Heart right ventricle (tissue), 16 donors: ENCODE results near the gene CLIC4. TPM values are rescaled to one million over a fixed set of nuclear protein-coding genes. Genes with fewer than 3 reads are reported as not detected.

Source experiments
- ATAC-seq, 8 donors: fragments of 200-7000 bp; cut with Tn5 transposase; one replicate each; pipeline ENCODE4 v1.9.1; 2020; ENCODE audit warnings: mild to moderate bottlenecking in 8 of 8, moderate library complexity in 8 of 8, moderate number of reproducible peaks in 1 of 8
- DNase-seq, 2 donors: peaks; one replicate each; pipeline ENCODE4 v3.0.0-alpha.2; 2020
- H3K27ac ChIP-seq, 10 donors: fragments of 200-600 bp; sonication (generic) in 2 of 10; one replicate each; pipeline versions ENCODE4 v1.5.0 to v1.8.0; 2020 to 2022; ENCODE audit warnings: mild to moderate bottlenecking in 3 of 10
- H3K27me3 ChIP-seq, 7 donors: fragments of 200-600 bp; one replicate each; pipeline ENCODE4 v1.8.0; 2021 to 2022; ENCODE audit warnings: mild to moderate bottlenecking in 2 of 7
- H3K36me3 ChIP-seq, 9 donors: fragments of 200-600 bp; sonication (generic) in 1 of 9; one replicate each; pipeline versions ENCODE4 v1.5.0 to v1.8.0; 2020 to 2022; ENCODE audit warnings: mild to moderate bottlenecking in 2 of 9
- H3K4me1 ChIP-seq, 9 donors: fragments of 200-600 bp; sonication (generic) in 1 of 9; one replicate each; pipeline versions ENCODE4 v1.5.0 to v1.8.0; 2020 to 2022; ENCODE audit warnings: mild to moderate bottlenecking in 4 of 9
- H3K4me3 ChIP-seq, 10 donors: fragments of 200-600 bp; sonication (generic) in 2 of 10; one replicate each; pipeline versions ENCODE4 v1.5.0 to v1.8.0; 2020 to 2022; ENCODE audit warnings: mild to moderate bottlenecking in 7 of 10, moderate library complexity in 2 of 10
- H3K9me3 ChIP-seq, 11 donors: fragments of 200-600 bp in 10 of 11; sonication (generic) in 2 of 11; one replicate each; pipeline versions ENCODE4 v1.5.0 to v1.8.0; 2013 to 2022; ENCODE audit warnings: mild to moderate bottlenecking in 2 of 11, control low read depth in 1 of 11, moderate library complexity in 1 of 11
- CTCF ChIP-seq, 9 donors: fragments of 200-600 bp; sonication (generic) in 2 of 9; IDR thresholded peaks; one replicate each; pipeline versions ENCODE4 v1.5.0 to v1.8.0; 2021 to 2022; ENCODE audit warnings: antibody characterized with exemption in 9 of 9, mild to moderate bottlenecking in 5 of 9, moderate library complexity in 1 of 9
- WGBS, 2 donors: extraction: QIAGEN DNeasy Blood & Tissue Kit; methylation state at CpG; one replicate each; pipeline ENCODE4 v1.1.7; 2013; ENCODE audit warnings: inconsistent platforms in 1 of 2; 5-methylcytosine and 5-hydroxymethylcytosine counted together
- intact Hi-C, 10 donors: fragments of 100-400 bp; cut with DNase I; formaldehyde crosslinking; loops; one replicate each; pipeline versions ENCODE4 v1.11.1 to v1.14.2; 2022
- polyA plus RNA-seq, 2 donors: library from polyadenylated mRNA; stranded (reverse); fragments of 200-250 nt; gene quantifications; one replicate each; pipeline ENCODE4 v1.2.3, GENCODE V29; 2013
- total RNA-seq, 10 donors: library from RNA; stranded (reverse); fragmentation: NEBNext Ultra II Directional in 3 of 10; extraction: Animal tissue kit (Norgen Biotek cat#: 25700) in 3 of 10; gene quantifications; one replicate each; pipeline versions ENCODE4 v1.2.1 to v1.2.4, GENCODE V29; 2021 to 2023
- donor health status: Arrhythmogenic right ventricular cardiomyopathy.
- donor health status: ischemic (EF 13 %, LVEDD 7.1; RV severe dilation, severe dysfunction).
- donor health status: healthy with polysubstance abuse.
- donor health status: DM: no; HTN: yes; CAD: no.
- donor health status: DM: no; HTN: no; CAD: no.
- donor health status: ischemic (EF 25% LVEDD 6.9; RV normal size, moderate dysfunction).
- donor health status: ischemic (EF 25% LVEDD 5.7; RV mildly dilated, moderate dysfunction).
- donor health status: healthy.
- donor health status: DM: yes; HTN: yes; CAD: no.
- donor health status: Ischemic cardiomyopathy.
- donor health status: ischemic (EF 35%, LVEDD 5.7; RV mildly dilated, moderate dysfunction).
- donor health status: nonischemic (EF 11% LVEDD 7.7; RV severe dilation, severe dysfunction).
- donor health status: DM: yes; HTN: yes; CAD: no.
- donor health status: PGD.
- donor health status: ischemic (EF 29% LVEDD 5.4; RV normal size, mild dysfunction).
- donor health status: nonischemic (EF 23%, LVEDD 6.1; RV moderate dilation, normal function).

Gene CLIC4
- total and polyA plus RNA-seq, 12 donors: 90.8 to 511 (median 336) TPM

GRCh38 chr1:24874056-24874455 is 128.8 kb downstream of the CLIC4 start:
- no peak for ATAC-seq
- 89 to 94% methylated on average over 7 of the region's 7 CpGs for WGBS, 2 donors
- peaks cover 0 to 17% (median 0%) of the 10 kb centered on the region in 9 donors for H3K4me1 ChIP-seq
- H3K36me3 ChIP-seq: no peaks in the 10 kb centered on the region
- no peak for TF ChIP-seq CTCF (IDR thresholded peaks at IDR 0.05)
- H3K27ac ChIP-seq: no peak overlapping the region
- DNase-seq: no peak
- H3K4me3 ChIP-seq: no peak overlapping the region
- intact Hi-C loops: no loop called here
- H3K27me3 ChIP-seq: peaks cover 0 to 38% (median 22%) of the 10 kb centered on the region in 7 donors
- H3K9me3 ChIP-seq: no peaks in the 10 kb centered on the region

DNA sequence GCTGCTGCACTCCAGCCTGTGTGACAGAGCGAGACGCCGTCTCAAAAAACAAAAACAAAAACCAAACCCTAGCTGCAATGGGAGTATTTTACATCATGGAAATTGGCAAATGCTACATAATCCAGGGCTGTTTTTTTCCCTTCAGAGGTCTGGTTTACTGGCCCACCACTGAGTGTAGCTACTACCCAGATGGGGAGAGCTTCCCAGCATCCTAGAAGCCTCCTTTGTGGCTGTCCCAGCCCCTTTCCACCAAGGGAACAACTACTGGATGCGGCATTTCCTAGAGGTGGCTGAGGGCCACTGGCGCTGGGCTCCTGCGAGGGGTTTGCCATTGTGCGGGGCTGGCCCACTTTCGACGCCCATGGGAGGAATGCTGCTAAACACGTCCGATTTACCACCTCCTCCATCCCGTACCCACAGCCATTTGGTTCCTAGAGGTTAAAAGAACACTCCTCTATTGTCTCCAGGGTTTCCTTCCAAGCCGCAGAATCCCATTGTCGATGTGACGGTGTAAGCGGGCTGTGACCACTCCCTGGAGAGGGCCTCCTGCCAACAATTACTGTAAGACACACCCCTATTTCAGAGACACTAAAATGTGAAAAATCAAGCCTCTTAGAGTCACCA is 129.5 kb downstream of the CLIC4 start:
- Histone ChIP-seq H3K4me1 (peaks cover 0 to 17% (median 0%) of the 10 kb centered on the region in 9 donors), H3K36me3 (no peaks in the 10 kb centered on the region), H3K27me3 (peaks cover 0 to 38% (median 22%) of the 10 kb centered on the region in 7 donors), H3K9me3 (no peaks in the 10 kb centered on the region), H3K4me3 (no peak overlapping the region), H3K27ac (peak overlapping the region in 1 of 10 donors; percentile 11)
- ATAC-seq (peak in 1 of 8 donors; percentile 73), DNase-seq (no peak)
- intact Hi-C loops: no loop called here
- WGBS, 2 donors: 56 to 66% methylated on average over 16 of the region's 16 CpGs
- no peak for TF ChIP-seq CTCF (IDR thresholded peaks at IDR 0.05)

DNA sequence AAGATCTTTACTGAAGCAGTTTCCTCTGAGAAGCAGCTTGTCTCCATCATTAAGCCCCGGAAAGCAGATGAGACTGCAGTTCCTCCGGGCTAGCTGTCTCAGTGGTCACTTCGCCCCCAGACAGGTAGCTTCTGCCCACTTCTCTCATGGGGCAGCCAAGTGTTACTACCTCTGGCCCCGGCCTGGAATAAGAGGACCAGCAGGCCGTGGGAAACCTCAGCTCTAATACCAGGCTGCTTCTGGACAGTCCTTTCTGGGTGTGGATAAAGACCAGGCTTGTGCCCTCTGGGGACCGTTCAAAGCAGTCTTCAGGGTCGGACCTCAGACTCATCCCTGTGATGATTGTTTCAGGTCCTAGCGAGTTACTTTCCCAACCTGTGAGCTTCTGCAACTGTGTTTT is 130.0 kb downstream of the CLIC4 start:
- peaks cover 0 to 38% (median 19%) of the 10 kb centered on the region in 7 donors for H3K27me3 ChIP-seq
- ATAC-seq: no peak
- H3K9me3 ChIP-seq: peaks cover 0 to 2% (median 0%) of the 10 kb centered on the region in 11 donors
- intact Hi-C loops: no loop called here
- peak overlapping the region in 1 of 10 donors; percentile 11 for H3K27ac ChIP-seq
- no peak overlapping the region for H3K4me3 ChIP-seq
- no peak for DNase-seq
- 68 to 77% methylated on average over 8 of the region's 8 CpGs for WGBS, 2 donors
- no peak for TF ChIP-seq CTCF (IDR thresholded peaks at IDR 0.05)
- peaks cover 0 to 17% (median 0%) of the 10 kb centered on the region in 9 donors for H3K4me1 ChIP-seq
- H3K36me3 ChIP-seq: no peaks in the 10 kb centered on the region

DNA sequence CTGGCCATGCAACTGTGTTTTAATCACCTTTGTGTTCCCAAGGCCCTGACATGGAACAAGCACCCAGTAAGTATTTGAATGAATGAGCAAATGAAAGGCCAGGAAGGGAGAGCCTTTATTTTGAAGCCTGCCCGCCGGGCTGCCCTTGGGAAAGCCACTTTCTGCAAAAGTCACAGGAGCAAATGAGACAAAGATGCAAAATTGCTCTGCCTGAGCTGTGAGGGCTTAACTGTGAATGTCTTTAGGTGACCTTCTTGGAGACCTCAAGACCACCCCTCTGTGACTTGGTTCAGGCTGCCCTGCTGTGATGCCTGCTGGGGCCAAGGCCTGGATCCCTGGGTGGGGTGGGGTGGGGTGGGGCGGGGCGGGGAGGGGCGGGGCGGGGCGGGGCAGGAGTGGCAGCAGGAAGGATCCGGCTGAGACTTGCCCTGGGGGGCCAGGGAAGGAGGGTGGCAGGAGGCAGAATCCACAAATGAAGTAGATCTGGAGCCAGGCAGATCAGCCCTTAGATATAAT is 130.8 kb downstream of the CLIC4 start:
- Histone ChIP-seq H3K4me3 (no peak overlapping the region), H3K27ac (no peak overlapping the region), H3K9me3 (peaks cover 0 to 7% (median 0%) of the 10 kb centered on the region in 11 donors), H3K4me1 (peaks cover 0 to 12% (median 0%) of the 10 kb centered on the region in 9 donors), H3K27me3 (peaks cover 0 to 31% (median 12%) of the 10 kb centered on the region in 7 donors), H3K36me3 (no peaks in the 10 kb centered on the region)
- no peak for ATAC-seq
- no peak for TF ChIP-seq CTCF (IDR thresholded peaks at IDR 0.05)
- intact Hi-C loops: no loop called here
- WGBS, 2 donors: 43 to 66% methylated on average over 8 of the region's 8 CpGs
- DNase-seq: no peak
